Natural killer cell treated with Interleukin-12 subunit alpha and Interleukin-12 subunit beta and Interleukin-15 and Interleukin-18, amount 100 ng/mL, for 72 hours (primary cell): ENCODE data around the gene C1orf185. TPM values are rescaled to one million over a fixed set of nuclear protein-coding genes. Genes with fewer than 3 reads are reported as not detected.
"Not testable (repeated sequence)": the region's sequence is repeated elsewhere in the genome, so short reads cannot be mapped to it uniquely, and the experiment has no call there.

Source experiments
- ATAC-seq, 2 donors: fragments of 150-1000 bp; cut with Tn5 transposase in 1 of 2; sonication (Bioruptor Pico), chemical (Tn5 transposase) in 1 of 2; 2 replicates each; pipeline ENCODE4 v1.10.0; 2021
- DNase-seq: peaks from one replicate; pipeline ENCODE4 v3.0.0; 2022; ENCODE audit warnings: low spot score
- H3K27ac Mint-ChIP-seq, 2 donors: 1 replicate in 1 of 2; 2 replicates in 1 of 2; pipeline ENCODE4 v1.8.0; 2022; ENCODE audit warnings: mixed read lengths in 2 of 2, mild to moderate bottlenecking in 1 of 2, moderate library complexity in 1 of 2
- H3K27me3 Mint-ChIP-seq, 2 donors: 1 replicate in 1 of 2; 2 replicates in 1 of 2; pipeline ENCODE4 v1.8.0; 2022; ENCODE audit warnings: mixed read lengths in 2 of 2
- H3K36me3 Mint-ChIP-seq: one replicate; pipeline ENCODE4 v1.8.0; 2022; ENCODE audit warnings: mixed read lengths
- H3K4me1 Mint-ChIP-seq, 2 donors: 1 replicate in 1 of 2; 2 replicates in 1 of 2; pipeline ENCODE4 v1.8.0; 2022; ENCODE audit warnings: low read depth in 2 of 2, mixed read lengths in 2 of 2, mild to moderate bottlenecking in 1 of 2
- H3K4me3 Mint-ChIP-seq: one replicate; pipeline ENCODE4 v1.8.0; 2022; ENCODE audit warnings: mixed read lengths
- H3K9me3 Mint-ChIP-seq: 2 replicates; pipeline ENCODE4 v1.8.0; 2022; ENCODE audit warnings: mixed read lengths
- total RNA-seq, 2 donors: library from RNA; stranded (reverse); gene quantifications; one replicate each; pipeline ENCODE4 v1.2.3, GENCODE V29; 2022

C1orf185 gene
- total RNA-seq, 2 donors from 2014 or later: not detected

DNA sequence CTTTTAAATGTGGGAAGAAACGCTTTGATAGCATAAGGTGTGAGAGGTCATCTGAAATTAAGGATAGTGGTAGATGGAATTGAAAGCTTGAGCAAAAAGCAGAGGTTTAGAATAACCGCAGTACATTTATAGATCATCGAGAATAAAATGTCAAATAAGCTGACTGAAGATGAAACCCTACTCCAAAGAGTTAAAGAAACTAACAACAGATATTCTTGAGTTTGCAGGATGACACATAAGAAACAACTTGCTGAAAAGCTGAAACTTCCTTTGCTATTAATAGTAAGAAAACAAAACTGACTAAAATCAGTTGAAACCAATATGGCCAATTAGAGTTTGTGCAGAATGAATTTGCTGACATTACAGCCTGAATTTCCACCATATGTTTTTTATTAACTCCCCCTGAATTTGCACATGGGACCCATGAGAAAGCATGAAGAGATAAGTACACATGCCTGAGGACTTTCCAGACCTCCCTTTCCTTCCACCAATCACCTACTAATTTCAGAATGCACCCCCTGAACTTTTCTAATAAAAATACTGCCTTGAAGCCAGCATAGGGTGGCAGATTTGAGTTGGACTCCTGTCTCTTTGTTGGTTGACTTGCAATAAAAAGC, 1.7 kb upstream of the C1orf185 start:
- H3K4me1 Mint-ChIP-seq: no peaks in the 10 kb centered on the region
- peaks cover 20 to 26% of the 10 kb centered on the region in 2 donors for H3K27me3 Mint-ChIP-seq
- H3K9me3 Mint-ChIP-seq: peaks cover 4% of the 10 kb centered on the region

DNA sequence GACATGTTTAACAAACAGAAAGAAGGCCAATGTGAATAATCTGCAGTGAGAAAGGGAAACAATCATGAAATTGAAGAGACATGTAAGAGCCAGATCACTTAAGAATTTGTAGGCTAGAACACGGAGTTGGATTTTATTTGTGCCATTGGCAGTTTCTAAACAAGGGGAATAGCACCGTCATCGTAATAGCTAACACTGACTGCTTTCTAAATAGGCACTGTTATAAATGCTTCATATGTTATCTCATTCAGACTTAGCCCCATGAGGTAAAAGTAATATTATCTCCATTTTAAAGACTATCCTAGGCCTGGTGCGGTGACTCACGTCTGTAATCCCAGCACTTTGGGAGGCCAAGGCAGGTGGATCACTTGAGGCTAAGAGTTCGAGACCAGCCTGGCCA, 12.1 kb downstream of the C1orf185 start:
- H3K4me3 Mint-ChIP-seq: no peak overlapping the region
- H3K9me3 Mint-ChIP-seq: no peaks in the 10 kb centered on the region
- H3K36me3 Mint-ChIP-seq: no peaks in the 10 kb centered on the region
- no peaks in the 10 kb centered on the region for H3K4me1 Mint-ChIP-seq
- no peak for DNase-seq
- no peak overlapping the region for H3K27ac Mint-ChIP-seq
- no peak for ATAC-seq
- peaks cover 30 to 35% of the 10 kb centered on the region in 2 donors for H3K27me3 Mint-ChIP-seq

More for the DNA sequence above, 1.7 kb upstream of the C1orf185 start:
- no peak overlapping the region for H3K27ac Mint-ChIP-seq
- H3K4me3 Mint-ChIP-seq: no peak overlapping the region
- peaks cover 7% of the 10 kb centered on the region for H3K36me3 Mint-ChIP-seq
- DNase-seq (no peak), ATAC-seq (no peak)

DNA sequence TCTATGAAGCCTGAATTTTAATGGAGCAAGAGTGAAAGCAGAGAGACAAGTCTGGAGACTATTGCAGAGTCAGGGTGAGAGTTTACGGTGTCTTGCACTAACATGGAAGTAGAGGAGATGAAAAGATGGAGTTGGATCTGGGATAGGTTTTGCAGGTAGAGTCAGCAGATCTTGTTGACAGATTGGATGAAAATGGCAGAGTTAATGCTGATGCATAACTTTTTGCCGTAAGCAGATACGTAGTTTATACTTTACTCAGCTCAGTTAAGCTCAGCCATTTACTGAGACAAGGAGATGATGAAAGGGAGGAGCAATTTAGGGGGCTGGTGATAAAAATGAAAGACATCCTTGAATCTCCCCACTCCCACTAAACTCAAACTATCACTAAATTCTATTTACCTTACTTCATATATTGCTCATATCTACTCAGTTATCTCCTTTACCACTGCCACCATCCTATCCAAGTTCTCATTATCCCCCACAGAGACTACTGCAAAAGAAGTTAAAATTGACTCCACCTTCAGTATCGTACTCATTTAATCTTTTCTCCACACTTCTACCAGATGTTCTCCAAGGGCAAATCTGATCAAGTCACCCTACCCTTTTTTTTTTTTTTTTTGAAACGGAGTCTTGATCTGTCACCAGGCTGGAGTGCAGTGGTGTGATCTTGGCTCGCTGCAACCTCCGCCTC, 13.8 kb downstream of the C1orf185 start:
- Mint-ChIP-seq H3K36me3 (no peaks in the 10 kb centered on the region), H3K27me3 (peaks cover 35% of the 10 kb centered on the region in 2 donors), H3K9me3 (no peaks in the 10 kb centered on the region), H3K4me1 (no peaks in the 10 kb centered on the region), H3K4me3 (no peak overlapping the region), H3K27ac (no peak overlapping the region)
- no peak for ATAC-seq
- DNase-seq: no peak

DNA sequence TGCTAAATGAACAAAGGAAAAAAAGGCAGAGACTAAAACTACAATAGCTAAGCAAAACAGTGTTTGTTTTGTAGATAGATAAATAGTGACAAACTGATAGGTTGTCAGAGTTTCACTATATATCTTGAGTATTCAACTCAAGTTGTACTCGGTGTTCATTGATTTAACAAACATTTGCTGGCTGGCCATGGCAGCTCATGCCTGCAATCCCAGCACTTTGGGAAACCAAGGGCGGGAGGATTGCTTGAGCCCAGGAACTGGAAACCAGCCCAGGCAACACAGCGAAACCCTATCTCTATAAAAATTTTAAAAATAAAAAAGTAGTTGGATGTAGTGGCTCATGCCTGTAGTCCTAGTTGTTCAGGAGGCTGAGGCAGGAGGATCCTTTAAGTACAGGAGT, 17.3 kb downstream of the C1orf185 start:
- no peak for ATAC-seq
- H3K27me3 Mint-ChIP-seq: peaks cover 41 to 59% of the 10 kb centered on the region in 2 donors
- H3K9me3 Mint-ChIP-seq: no peaks in the 10 kb centered on the region

DNA sequence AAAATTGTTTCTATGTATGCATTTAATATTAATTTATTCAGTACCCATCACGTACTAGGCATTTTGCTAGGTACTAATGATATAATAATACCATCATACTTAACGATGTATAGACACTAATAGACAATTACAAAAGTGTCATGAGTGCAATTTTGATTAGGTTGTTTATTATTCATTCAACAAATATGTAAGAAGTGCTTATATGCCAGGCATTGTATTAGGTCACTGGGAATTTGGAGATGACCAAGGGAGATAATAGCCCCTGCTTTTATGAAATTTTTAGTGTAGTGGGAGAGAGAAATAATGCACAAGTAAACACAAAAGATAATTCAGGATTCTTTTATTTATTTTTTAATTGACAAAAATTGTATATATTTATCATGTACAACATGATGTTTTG, 18.6 kb downstream of the C1orf185 start:
- Mint-ChIP-seq H3K27me3 (peaks cover 41 to 56% of the 10 kb centered on the region in 2 donors), H3K4me3 (no peak overlapping the region), H3K36me3 (no peaks in the 10 kb centered on the region), H3K4me1 (no peaks in the 10 kb centered on the region), H3K27ac (no peak overlapping the region), H3K9me3 (no peaks in the 10 kb centered on the region)
- ATAC-seq (no peak), DNase-seq (no peak)

More for the DNA sequence above, 17.3 kb downstream of the C1orf185 start:
- Mint-ChIP-seq H3K4me1 (no peaks in the 10 kb centered on the region), H3K27ac (no peak overlapping the region), H3K36me3 (no peaks in the 10 kb centered on the region), H3K4me3 (no peak overlapping the region)
- DNase-seq: no peak

DNA sequence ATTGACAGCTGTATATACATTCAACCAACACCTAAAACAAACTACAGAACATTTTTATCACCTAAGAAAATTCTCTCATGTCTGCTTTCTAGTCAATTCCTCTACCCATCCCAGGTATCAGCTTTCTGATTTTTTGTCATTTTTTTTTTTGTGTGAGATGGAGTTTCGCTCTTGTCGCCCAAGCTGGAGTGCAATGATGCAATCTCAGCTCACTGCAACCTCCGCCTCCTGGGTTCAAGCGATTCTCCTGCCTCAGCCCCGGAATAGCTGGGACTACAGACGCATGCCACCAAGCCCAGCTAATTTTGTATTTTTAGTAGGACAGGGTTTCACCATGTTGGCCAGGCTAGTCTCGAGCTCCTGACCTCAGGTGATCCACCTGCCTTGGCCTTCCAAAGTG, 25.1 kb downstream of the C1orf185 start:
- peaks cover 17 to 25% of the 10 kb centered on the region in 2 donors for H3K27me3 Mint-ChIP-seq
- DNase-seq, ATAC-seq, H3K9me3 Mint-ChIP-seq, H3K4me3 Mint-ChIP-seq, H3K36me3 Mint-ChIP-seq, H3K27ac Mint-ChIP-seq, H3K4me1 Mint-ChIP-seq: not testable (repeated sequence)

DNA sequence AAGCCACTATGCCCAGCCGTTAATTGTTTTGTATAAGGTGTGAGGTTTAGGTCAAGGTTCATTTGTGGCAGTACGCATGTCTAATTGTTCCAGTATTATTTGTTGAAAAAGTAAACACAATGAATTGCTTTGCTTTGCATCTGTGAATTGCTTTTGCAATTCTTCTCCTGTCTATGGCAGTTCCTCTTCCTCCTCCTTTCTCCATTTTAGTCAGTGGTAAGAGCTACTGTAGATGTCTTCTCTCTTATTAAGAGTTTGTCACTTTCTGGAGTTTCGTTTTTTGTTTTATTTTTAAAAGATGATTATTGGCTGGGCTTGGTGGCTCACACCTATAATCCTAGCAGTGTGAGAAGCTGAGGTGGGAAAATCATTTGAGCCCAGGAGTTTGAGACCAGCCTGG, 29.2 kb downstream of the C1orf185 start:
- Mint-ChIP-seq H3K36me3 (peaks cover 32% of the 10 kb centered on the region), H3K27me3 (peaks cover 20 to 45% of the 10 kb centered on the region in 2 donors), H3K27ac (no peak overlapping the region), H3K9me3 (peaks cover 13% of the 10 kb centered on the region), H3K4me3 (no peak overlapping the region), H3K4me1 (no peaks in the 10 kb centered on the region)
- ATAC-seq (no peak), DNase-seq (no peak)

DNA sequence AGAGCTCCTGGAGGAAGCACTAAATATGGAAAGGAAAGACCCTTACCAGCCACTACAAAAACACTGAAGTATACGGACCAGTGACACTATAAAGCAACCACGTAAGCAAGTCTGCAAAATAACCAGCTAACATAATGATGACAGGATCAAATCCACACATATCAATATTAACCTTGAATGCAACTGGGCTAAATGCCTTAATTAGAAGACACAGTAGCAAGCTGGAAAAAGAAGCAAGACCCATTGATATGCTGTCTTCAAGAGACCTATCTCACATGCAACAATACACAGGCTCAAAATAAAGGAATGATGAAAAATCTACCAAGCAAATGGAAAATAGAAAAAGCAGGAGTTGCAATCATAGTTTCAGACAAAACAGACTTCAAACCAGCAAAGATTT, 31.0 kb downstream of the C1orf185 start:
- H3K27me3 Mint-ChIP-seq: peaks cover 24 to 45% of the 10 kb centered on the region in 2 donors
- H3K4me1 Mint-ChIP-seq: no peaks in the 10 kb centered on the region
- ATAC-seq (no peak), DNase-seq (no peak)
- no peak overlapping the region for H3K27ac Mint-ChIP-seq
- peaks cover 32% of the 10 kb centered on the region for H3K36me3 Mint-ChIP-seq
- peaks cover 15% of the 10 kb centered on the region for H3K9me3 Mint-ChIP-seq
- no peak overlapping the region for H3K4me3 Mint-ChIP-seq

DNA sequence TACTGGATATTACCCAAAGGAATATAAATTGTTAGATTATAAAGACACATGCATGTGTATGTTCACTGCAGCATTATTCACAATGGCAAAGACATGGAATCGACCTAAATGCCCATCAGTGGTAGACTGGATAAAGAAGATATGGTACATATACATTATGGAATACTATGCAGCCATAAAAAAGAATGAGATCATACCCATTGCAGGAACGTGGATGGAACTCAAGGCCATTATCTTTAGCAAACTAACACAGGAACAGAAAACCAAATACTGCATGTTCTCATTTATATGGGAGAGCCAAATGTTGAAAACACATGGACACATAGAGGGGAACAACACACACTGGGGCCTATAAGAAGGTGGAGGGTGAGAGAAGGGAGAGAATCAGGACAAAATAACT, 35.7 kb downstream of the C1orf185 start:
- H3K27me3 Mint-ChIP-seq: peaks cover 17 to 36% of the 10 kb centered on the region in 2 donors
- H3K36me3 Mint-ChIP-seq: peaks cover 18% of the 10 kb centered on the region
- H3K4me3 Mint-ChIP-seq, DNase-seq, H3K4me1 Mint-ChIP-seq, ATAC-seq, H3K27ac Mint-ChIP-seq: not testable (repeated sequence)
- peaks cover 12% of the 10 kb centered on the region for H3K9me3 Mint-ChIP-seq

DNA sequence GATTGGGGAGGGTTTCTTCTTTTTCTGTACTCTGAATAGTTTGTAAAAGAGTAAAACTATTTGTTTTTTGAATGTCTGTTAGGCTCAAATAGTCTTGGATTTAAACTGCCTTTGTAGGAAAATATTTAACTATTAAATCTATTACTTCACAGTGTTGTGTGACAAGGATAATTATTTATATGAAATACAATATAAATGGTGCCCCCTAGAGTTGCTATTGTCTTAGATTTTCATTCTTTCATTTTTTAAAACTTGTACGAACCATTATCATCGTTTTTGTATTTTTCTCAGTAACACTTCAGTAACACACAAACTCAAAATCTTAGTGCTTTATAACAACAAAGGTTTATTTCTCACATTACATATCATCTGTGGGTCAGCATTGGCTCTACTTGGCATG, 37.4 kb downstream of the C1orf185 start:
- Mint-ChIP-seq H3K4me1 (no peaks in the 10 kb centered on the region), H3K27me3 (peaks cover 9 to 19% of the 10 kb centered on the region in 2 donors), H3K27ac (no peak overlapping the region), H3K36me3 (peaks cover under 1% of the 10 kb centered on the region), H3K4me3 (no peak overlapping the region), H3K9me3 (peaks cover 2% of the 10 kb centered on the region)
- DNase-seq (no peak), ATAC-seq (no peak)

DNA sequence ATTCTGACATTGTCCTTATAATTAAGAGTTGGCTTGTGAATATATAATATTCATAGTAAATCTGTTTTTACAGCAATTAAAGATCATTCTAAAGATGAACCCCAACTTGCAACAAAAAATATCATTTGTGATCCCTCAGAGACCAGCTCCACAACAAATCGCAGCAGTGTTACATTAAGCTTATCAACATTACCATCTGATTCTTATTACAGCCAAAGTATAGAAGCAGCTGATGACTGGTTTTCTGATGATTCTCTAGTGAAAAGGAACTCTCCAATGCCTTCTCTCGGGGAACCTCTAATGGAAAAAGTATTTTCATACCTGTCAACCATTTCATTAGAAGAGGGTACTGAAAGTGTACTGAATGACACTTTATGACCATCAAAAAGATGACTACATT, 45.4 kb downstream of the C1orf185 start:
- peaks cover 3 to 22% of the 10 kb centered on the region in 2 donors for H3K27me3 Mint-ChIP-seq
- DNase-seq (no peak), ATAC-seq (no peak)
- H3K9me3 Mint-ChIP-seq: no peaks in the 10 kb centered on the region
- no peaks in the 10 kb centered on the region for H3K36me3 Mint-ChIP-seq
- no peak overlapping the region for H3K4me3 Mint-ChIP-seq
- no peak overlapping the region for H3K27ac Mint-ChIP-seq
- H3K4me1 Mint-ChIP-seq: no peaks in the 10 kb centered on the region

DNA sequence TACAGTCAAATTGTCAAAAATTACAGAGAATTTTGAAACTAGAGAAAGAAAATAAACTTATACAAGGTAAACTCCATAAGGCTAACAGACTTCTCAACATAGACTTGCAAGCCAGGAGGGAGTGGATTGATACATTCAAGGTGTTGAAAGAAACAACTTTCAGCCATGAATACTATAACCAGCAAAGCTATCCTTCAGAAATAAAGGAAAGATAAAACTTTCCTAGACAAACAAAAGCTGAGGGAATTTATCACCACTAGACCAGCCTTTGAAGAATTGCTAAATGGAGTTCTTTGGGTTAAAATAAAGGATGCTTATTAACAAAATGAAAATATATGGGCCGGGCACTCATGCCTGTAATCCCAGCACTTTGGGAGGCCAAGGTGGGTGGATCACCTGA, 52.7 kb downstream of the C1orf185 start:
- Mint-ChIP-seq H3K36me3 (peaks cover 14% of the 10 kb centered on the region), H3K9me3 (peaks cover 7% of the 10 kb centered on the region), H3K4me3 (no peak overlapping the region), H3K27me3 (peaks cover 24 to 37% of the 10 kb centered on the region in 2 donors), H3K27ac (no peak overlapping the region), H3K4me1 (peaks cover 0 to 8% of the 10 kb centered on the region in 2 donors)
- ATAC-seq (no peak), DNase-seq (no peak)

DNA sequence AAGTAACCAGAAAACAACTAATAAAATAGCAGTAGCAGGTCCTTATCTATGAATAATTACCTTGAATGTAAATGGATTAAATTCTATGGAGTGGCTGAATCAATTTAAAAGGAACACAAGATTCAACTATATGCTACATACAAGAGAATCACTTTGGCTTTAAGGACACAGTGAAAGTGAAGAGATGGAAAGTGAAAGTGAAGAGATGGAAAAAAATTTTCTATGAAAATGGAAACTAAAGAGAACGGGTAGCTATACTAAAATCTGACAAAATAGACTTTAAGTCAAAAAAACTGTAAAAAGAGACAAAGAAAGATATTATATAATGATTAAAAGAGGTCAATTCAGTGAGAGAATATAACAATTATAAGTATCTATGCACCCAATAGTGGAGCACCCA, 54.7 kb downstream of the C1orf185 start:
- peaks cover 7% of the 10 kb centered on the region for H3K9me3 Mint-ChIP-seq
- no peak overlapping the region for H3K4me3 Mint-ChIP-seq
- H3K27ac Mint-ChIP-seq: no peak overlapping the region
- H3K36me3 Mint-ChIP-seq: peaks cover 14% of the 10 kb centered on the region
- peaks cover 29 to 47% of the 10 kb centered on the region in 2 donors for H3K27me3 Mint-ChIP-seq
- no peak for DNase-seq
- ATAC-seq: no peak
- H3K4me1 Mint-ChIP-seq: peaks cover 0 to 8% of the 10 kb centered on the region in 2 donors

DNA sequence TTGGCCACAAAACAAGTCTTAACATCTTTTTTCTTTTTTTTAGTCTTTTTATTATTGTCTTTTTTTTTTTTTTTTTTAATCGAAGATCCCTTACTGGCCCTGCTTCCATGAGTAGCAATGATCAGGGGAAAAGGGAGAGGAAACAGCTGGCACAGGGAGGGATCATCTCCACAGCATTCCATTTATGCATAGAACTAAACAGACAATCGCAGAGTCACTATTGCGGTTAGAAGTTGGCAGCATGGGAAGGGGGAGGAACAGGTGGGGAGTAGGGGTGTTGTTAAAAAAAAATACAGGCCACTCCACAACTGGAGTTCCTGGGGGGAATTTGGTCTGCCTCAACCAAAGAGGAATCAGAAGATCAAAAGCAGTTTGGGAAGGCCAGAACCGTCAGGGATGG, 55.4 kb downstream of the C1orf185 start:
- no peak overlapping the region for H3K4me3 Mint-ChIP-seq
- peaks cover 14% of the 10 kb centered on the region for H3K36me3 Mint-ChIP-seq
- ATAC-seq: no peak
- peaks cover 7% of the 10 kb centered on the region for H3K9me3 Mint-ChIP-seq
- peaks cover 0 to 8% of the 10 kb centered on the region in 2 donors for H3K4me1 Mint-ChIP-seq
- H3K27ac Mint-ChIP-seq: no peak overlapping the region
- DNase-seq: no peak
- H3K27me3 Mint-ChIP-seq: peaks cover 29 to 47% of the 10 kb centered on the region in 2 donors
